Ovary (tissue), 9 donors: ENCODE data around the gene KCNMA1. TPM values are rescaled to one million over a fixed set of nuclear protein-coding genes. Genes with fewer than 3 reads are reported as not detected.

Experiments
- DNase-seq, 5 donors: peaks; one replicate each; pipeline ENCODE4 v3.0.0-alpha.2; 2019 to 2020
- H3K27ac ChIP-seq, 2 donors: fragments of 200-600 bp; one replicate each; pipeline versions ENCODE4 v1.5.1 to v1.8.0; 2019 to 2022
- H3K27me3 ChIP-seq: fragments of 200-600 bp; one replicate; pipeline ENCODE4 v1.8.0; 2022
- H3K36me3 ChIP-seq: fragments of 200-600 bp; sonication (generic); one replicate; pipeline ENCODE4 v1.5.1; 2019
- H3K4me1 ChIP-seq: one replicate; pipeline ENCODE4 v1.8.1; 2013; ENCODE audit warnings: mild to moderate bottlenecking, moderate library complexity; ENCODE audit not compliant: insufficient read depth
- H3K4me3 ChIP-seq: fragments of 200-600 bp; sonication (generic); one replicate; pipeline ENCODE4 v1.5.1; 2017
- H3K9me3 ChIP-seq, 2 donors: fragments of 200-600 bp in 1 of 2; sonication (generic) in 1 of 2; one replicate each; pipeline versions ENCODE4 v1.5.1 to v1.8.1; 2013 to 2019; ENCODE audit warnings: mild to moderate bottlenecking in 1 of 2, moderate library complexity in 1 of 2
- EP300 ChIP-seq: sonication (generic); formaldehyde crosslinking; IDR thresholded peaks from one replicate; pipeline ENCODE4 v1.6.1; 2017; ENCODE audit warnings: antibody characterized with exemption
- POLR2A ChIP-seq: fragments of 450-650 bp; IDR thresholded peaks from one replicate; pipeline ENCODE4 v1.6.1; 2017; ENCODE audit warnings: antibody characterized with exemption, mild to moderate bottlenecking, moderate library complexity
- WGBS, 3 donors: extraction: QIAGEN DNeasy Blood & Tissue Kit in 1 of 3; methylation state at CpG; one replicate each; pipeline versions ENCODE4 v1.1.5 to v1.1.7; 2013 to 2017; 5-methylcytosine and 5-hydroxymethylcytosine counted together
- intact Hi-C, 4 donors: fragments of 100-400 bp; cut with DNase I; formaldehyde crosslinking; loops; one replicate each; pipeline versions ENCODE4 v1.11.0 to v1.15.1; 2022 to 2023
- polyA plus RNA-seq, 2 donors: library from polyadenylated mRNA; stranded (reverse); fragments of 200-250 nt in 1 of 2; fragments of 350-450 nt in 1 of 2; fragmentation: Illumina TruSeq in 1 of 2; extraction: RNeasy Lipid Tissue Mini Kit (QIAGEN cat#74804) in 1 of 2; gene quantifications; one replicate each; pipeline ENCODE4 v1.2.3, GENCODE V29; 2013 to 2014
- total RNA-seq, 7 donors: library from RNA; depleted of rRNA in 2 of 7; stranded (reverse); fragments of >200 nt in 2 of 7; fragmentation: NEBNext Ultra II Directional in 3 of 7; extraction: Animal tissue kit (Norgen Biotek cat#: 25700) in 3 of 7; gene quantifications; one replicate each; pipeline versions ENCODE4 v1.1.0 to v1.2.4, GENCODE V29; 2016 to 2023
- TF ChIP-seq, protein P1 (sequence below), 3 donors: fragments of 450-650 bp in 2 of 3; fragments of 200-600 bp in 1 of 3; IDR thresholded peaks; one replicate each; pipeline versions ENCODE4 v1.5.1 to v1.8.0; 2016 to 2022; ENCODE audit warnings: antibody characterized with exemption in 3 of 3, mild to moderate bottlenecking in 1 of 3
- donor health status: DM: no; HTN: no; CAD: no; lungs with moderate emphysema.
- donor health status: DM: no; HTN: no; CAD: no.
- donor health status: Bipolar disorder and iron deficiency.
- donor health status: DM: yes; HTN: yes; CAD: no.
- donor health status: DM: no; HTN: no; CAD: no.
- donor health status: DM: yes; HTN: yes; CAD: no.

Gene KCNMA1
- total and polyA plus RNA-seq, 9 donors: 7.0 to 83.8 (median 25.1) TPM

DNA sequence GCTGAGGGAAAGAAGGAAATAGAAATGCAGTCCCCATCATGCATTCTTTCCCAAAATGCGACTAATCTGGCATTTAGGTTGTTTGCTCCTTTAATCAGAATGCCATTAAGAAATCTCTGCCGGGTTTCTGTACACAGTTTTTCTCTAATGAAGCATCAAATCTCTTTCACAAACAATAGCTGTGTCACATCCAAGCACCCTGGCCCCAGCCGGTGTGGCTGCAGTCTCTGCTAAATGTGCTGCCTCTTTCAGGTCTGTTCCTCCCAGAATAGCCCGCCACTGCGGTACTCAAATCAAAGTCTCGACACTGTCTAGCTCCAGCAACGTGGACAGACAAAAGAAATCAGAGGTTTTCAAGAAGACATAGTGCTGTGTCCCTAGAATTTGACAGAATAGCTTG lies 343.8 kb downstream of the KCNMA1 start:
- Histone ChIP-seq H3K4me1 (no peaks in the 10 kb centered on the region), H3K27ac (no peak overlapping the region), H3K4me3 (no peak overlapping the region), H3K9me3 (no peaks in the 10 kb centered on the region), H3K27me3 (no peaks in the 10 kb centered on the region), H3K36me3 (no peaks in the 10 kb centered on the region)
- no peak for TF ChIP-seq EP300
- DNase-seq: no peak
- intact Hi-C loops: no loop called here
- 80 to 90% (median 83%) methylated on average over 7 of the region's 7 CpGs for WGBS, 3 donors

DNA sequence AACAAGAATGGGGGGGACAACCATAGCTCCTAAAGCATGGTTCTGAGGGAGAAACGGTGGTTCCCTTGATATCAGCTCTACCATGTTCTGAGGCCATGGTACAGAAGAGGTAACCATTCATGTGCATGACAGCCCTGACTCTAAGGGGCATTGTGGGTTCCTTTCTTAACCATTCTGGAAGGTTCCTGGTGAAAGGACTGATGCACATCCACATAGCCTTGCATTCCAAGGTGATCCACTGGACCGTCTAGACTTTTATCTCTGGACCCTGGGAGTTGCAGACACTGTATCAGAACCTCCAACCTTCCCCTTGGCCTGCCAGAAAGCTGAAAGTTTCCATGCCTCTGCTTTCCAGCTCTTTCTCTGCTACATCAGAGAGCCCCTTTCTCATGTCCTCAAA lies 344.3 kb downstream of the KCNMA1 start:
- intact Hi-C loops: no loop called here
- DNase-seq: no peak
- no peaks in the 10 kb centered on the region for H3K9me3 ChIP-seq

DNA sequence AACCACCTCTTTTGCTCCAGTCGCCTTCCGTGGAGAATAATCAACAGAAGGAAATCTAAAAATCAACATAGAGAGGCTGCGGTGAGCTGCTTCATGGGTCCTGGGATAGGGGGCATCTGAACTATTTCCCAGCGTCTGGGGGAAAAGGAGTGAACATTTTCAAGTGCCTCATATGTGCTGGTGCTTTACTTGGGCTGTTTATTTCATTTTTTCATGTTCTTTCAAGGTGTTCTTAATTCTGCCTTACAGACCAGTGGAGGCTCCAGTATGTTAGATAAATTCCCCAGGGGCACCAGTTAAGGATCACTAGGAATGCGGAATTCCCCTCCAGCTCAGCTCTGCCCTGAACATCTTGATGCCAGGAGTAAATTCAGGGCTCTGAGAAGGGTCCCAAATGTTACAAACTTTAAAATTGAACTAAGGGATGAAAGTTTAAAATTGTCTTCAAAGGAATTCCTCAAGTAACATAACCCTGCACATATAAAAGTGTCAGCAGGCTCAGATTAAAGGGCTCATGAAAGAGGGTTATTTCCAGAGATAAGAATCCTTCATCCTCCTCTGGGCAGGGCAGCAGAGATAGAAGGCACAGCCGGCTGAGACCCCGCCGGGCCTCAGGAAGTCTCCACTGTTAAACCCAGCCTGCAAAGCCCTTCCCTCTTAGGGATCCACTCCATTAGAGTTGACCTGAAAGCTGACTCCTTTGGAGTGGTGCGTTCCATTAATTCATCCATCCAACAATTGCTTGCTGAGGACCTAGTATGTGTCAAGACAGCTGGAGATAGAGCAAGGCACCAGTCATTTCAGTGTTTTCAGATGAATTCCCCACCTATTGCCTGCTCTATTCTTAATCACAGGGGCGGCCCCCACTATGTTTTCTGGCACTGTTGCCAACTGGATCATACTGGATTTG lies 345.8 kb downstream of the KCNMA1 start:
- no peaks in the 10 kb centered on the region for H3K27me3 ChIP-seq
- peaks cover 6% of the 10 kb centered on the region for H3K4me1 ChIP-seq
- H3K9me3 ChIP-seq: no peaks in the 10 kb centered on the region
- no peak overlapping the region for H3K27ac ChIP-seq
- WGBS, 3 donors: 85 to 86% (median 85%) methylated on average over 10 of the region's 10 CpGs
- intact Hi-C loops: no loop called here
- H3K36me3 ChIP-seq: no peaks in the 10 kb centered on the region
- H3K4me3 ChIP-seq: no peak overlapping the region
- no peak for DNase-seq
- TF ChIP-seq, protein P1, sequence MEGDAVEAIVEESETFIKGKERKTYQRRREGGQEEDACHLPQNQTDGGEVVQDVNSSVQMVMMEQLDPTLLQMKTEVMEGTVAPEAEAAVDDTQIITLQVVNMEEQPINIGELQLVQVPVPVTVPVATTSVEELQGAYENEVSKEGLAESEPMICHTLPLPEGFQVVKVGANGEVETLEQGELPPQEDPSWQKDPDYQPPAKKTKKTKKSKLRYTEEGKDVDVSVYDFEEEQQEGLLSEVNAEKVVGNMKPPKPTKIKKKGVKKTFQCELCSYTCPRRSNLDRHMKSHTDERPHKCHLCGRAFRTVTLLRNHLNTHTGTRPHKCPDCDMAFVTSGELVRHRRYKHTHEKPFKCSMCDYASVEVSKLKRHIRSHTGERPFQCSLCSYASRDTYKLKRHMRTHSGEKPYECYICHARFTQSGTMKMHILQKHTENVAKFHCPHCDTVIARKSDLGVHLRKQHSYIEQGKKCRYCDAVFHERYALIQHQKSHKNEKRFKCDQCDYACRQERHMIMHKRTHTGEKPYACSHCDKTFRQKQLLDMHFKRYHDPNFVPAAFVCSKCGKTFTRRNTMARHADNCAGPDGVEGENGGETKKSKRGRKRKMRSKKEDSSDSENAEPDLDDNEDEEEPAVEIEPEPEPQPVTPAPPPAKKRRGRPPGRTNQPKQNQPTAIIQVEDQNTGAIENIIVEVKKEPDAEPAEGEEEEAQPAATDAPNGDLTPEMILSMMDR (IDR thresholded peaks at IDR 0.05): no peak
- no peak for TF ChIP-seq EP300
- TF ChIP-seq POLR2A: no peak

More for the DNA sequence above, 344.3 kb downstream of the KCNMA1 start:
- H3K36me3 ChIP-seq: no peaks in the 10 kb centered on the region
- no peaks in the 10 kb centered on the region for H3K27me3 ChIP-seq
- H3K4me3 ChIP-seq: no peak overlapping the region
- 66 to 81% (median 79%) methylated on average over 2 of the region's 2 CpGs for WGBS, 3 donors
- no peaks in the 10 kb centered on the region for H3K4me1 ChIP-seq
- no peak overlapping the region for H3K27ac ChIP-seq
- TF ChIP-seq POLR2A (no peak), EP300 (no peak)
- TF ChIP-seq, protein P1 (IDR thresholded peaks at IDR 0.05): no peak

DNA sequence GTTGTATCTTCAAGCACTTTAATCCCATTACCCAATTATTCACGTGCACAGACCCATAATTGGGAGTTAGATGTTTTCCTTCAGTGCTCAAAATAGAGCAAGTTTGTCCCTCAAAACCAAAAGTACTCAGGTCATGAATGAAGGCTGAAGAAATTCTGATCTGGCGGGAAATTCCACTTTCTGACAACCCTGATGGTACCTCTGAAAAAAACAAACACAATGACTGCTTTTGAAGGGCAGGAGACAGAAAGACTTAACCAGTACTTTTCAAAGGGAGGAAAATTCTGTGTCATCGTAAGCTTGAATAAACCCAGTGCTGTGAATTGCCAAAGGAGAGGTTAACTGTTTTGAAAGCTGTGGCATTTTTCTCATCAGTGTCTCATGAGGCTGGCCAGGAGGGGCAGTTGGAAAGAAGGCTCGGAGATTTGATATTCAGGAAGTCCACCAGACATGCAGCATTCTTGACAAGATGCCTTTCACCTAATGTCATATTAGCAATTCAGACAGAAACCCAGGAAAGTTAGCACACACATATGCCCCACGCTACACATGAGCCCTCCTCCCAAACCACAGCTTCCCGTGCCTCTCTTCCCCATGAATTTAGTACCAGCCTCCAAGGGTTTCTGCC lies 347.0 kb downstream of the KCNMA1 start:
- 61 to 82% (median 79%) methylated on average over 6 of the region's 6 CpGs for WGBS, 3 donors
- no peak overlapping the region for H3K27ac ChIP-seq
- TF ChIP-seq, protein P1 (IDR thresholded peaks at IDR 0.05): no peak
- TF ChIP-seq POLR2A (no peak), EP300 (no peak)

DNA sequence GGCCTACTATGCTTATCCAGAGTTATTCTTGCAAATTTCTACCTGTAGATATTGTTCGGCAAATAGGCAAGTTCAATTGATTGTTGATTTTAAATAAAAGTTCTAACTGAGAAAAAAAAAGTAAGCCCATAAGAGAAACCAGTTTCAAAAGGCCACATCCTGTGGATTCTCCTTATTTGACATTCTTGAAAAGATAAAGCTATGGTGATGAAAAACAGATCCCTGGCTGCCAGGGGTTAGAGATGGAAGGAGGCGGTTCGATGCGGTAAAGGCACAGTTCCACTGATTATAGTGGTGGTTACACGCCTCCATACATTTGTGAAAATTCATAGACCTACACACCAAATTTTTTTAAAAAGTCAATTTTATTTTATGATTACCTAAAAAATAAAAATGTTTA lies 347.8 kb downstream of the KCNMA1 start:
- intact Hi-C loops: no loop called here
- no peaks in the 10 kb centered on the region for H3K27me3 ChIP-seq
- no peaks in the 10 kb centered on the region for H3K9me3 ChIP-seq
- no peak for DNase-seq
- H3K4me1 ChIP-seq: peaks cover 6% of the 10 kb centered on the region
- H3K4me3 ChIP-seq: no peak overlapping the region
- TF ChIP-seq EP300 (no peak), POLR2A (no peak)
- TF ChIP-seq, protein P1 (IDR thresholded peaks at IDR 0.05): no peak
- no peak overlapping the region for H3K27ac ChIP-seq
- no peaks in the 10 kb centered on the region for H3K36me3 ChIP-seq
- WGBS, 3 donors: 61 to 77% (median 71%) methylated on average over 5 of the region's 5 CpGs

More for the DNA sequence above, 347.0 kb downstream of the KCNMA1 start:
- DNase-seq: no peak
- intact Hi-C loops: no loop called here
- Histone ChIP-seq H3K4me3 (no peak overlapping the region), H3K4me1 (peaks cover 6% of the 10 kb centered on the region), H3K27me3 (no peaks in the 10 kb centered on the region), H3K9me3 (no peaks in the 10 kb centered on the region), H3K36me3 (no peaks in the 10 kb centered on the region)
